SU-DHL-6 (cell line): ENCODE data around the gene AMN.

Experiments
- EZH2phosphoT487 ChIP-seq: fragments of 200-600 bp; sonication (generic), shearing (Covaris generic); conservative IDR thresholded peaks from 2 replicates; pipeline ENCODE4 v1.6.1; 2018; ENCODE audit warnings: mild to moderate bottlenecking, antibody characterized with exemption, low read length, moderate library complexity, mixed read lengths
- TF ChIP-seq, protein P1 (sequence below): fragments of 200-600 bp; sonication (generic); IDR thresholded peaks from one replicate; pipeline ENCODE4 v1.5.1; 2017; ENCODE audit warnings: antibody characterized with exemption, mild to moderate bottlenecking, low read length, moderate library complexity; ENCODE audit not compliant: insufficient read depth, poor library complexity, severe bottlenecking

- TF ChIP-seq, protein P1, sequence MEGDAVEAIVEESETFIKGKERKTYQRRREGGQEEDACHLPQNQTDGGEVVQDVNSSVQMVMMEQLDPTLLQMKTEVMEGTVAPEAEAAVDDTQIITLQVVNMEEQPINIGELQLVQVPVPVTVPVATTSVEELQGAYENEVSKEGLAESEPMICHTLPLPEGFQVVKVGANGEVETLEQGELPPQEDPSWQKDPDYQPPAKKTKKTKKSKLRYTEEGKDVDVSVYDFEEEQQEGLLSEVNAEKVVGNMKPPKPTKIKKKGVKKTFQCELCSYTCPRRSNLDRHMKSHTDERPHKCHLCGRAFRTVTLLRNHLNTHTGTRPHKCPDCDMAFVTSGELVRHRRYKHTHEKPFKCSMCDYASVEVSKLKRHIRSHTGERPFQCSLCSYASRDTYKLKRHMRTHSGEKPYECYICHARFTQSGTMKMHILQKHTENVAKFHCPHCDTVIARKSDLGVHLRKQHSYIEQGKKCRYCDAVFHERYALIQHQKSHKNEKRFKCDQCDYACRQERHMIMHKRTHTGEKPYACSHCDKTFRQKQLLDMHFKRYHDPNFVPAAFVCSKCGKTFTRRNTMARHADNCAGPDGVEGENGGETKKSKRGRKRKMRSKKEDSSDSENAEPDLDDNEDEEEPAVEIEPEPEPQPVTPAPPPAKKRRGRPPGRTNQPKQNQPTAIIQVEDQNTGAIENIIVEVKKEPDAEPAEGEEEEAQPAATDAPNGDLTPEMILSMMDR, result no peak
- TF ChIP-seq EZH2phosphoT487, result no peak
These were observed 17.5 kb downstream of the AMN start for GRCh38 chr14:102939820-102940561.
